Peyer's patch (tissue), 4 donors: ENCODE results near the gene COX6A2.
"Not testable (repeated sequence)": the region's sequence is repeated elsewhere in the genome, so short reads cannot be mapped to it uniquely, and the experiment has no call there.

Experiments used
- POLR2A ChIP-seq, 2 donors: fragments of 450-650 bp; IDR thresholded peaks; one replicate each; pipeline ENCODE4 v1.5.1; 2017; ENCODE audit warnings: antibody characterized with exemption in 2 of 2, mild to moderate bottlenecking in 2 of 2, moderate library complexity in 2 of 2
- TF ChIP-seq, protein P1 (sequence below), 6 experiments: fragments of 450-650 bp in 4 of 6; fragments of 200-600 bp in 2 of 6; sonication (generic) in 1 of 6; IDR thresholded peaks; one replicate each; pipeline ENCODE4 v1.5.1; 2017 to 2019; ENCODE audit warnings: antibody characterized with exemption in 6 of 6, mild to moderate bottlenecking in 3 of 6, moderate library complexity in 1 of 6

DNA sequence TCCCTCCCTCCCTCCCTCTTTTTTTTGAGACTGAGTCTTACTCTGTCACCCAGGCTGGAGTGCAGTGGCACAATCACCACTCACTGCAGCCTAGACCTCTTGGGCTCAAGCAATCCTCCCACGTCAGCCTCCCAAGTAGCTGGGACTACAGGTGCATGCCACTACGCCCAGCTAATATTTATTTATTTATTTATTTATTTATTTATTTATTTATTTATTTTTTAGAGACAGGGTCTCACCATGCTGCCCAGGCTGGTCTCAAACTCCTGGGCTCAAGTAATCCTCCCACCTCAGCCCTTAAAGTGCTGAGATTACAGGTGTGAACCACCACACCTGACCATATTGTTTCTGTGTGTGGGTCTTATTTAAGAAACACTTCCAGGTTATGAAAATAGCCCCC is 11.1 kb downstream of the COX6A2 start:
- TF ChIP-seq POLR2A (IDR thresholded peaks at IDR 0.05), result not testable (repeated sequence)
- TF ChIP-seq, protein P1, sequence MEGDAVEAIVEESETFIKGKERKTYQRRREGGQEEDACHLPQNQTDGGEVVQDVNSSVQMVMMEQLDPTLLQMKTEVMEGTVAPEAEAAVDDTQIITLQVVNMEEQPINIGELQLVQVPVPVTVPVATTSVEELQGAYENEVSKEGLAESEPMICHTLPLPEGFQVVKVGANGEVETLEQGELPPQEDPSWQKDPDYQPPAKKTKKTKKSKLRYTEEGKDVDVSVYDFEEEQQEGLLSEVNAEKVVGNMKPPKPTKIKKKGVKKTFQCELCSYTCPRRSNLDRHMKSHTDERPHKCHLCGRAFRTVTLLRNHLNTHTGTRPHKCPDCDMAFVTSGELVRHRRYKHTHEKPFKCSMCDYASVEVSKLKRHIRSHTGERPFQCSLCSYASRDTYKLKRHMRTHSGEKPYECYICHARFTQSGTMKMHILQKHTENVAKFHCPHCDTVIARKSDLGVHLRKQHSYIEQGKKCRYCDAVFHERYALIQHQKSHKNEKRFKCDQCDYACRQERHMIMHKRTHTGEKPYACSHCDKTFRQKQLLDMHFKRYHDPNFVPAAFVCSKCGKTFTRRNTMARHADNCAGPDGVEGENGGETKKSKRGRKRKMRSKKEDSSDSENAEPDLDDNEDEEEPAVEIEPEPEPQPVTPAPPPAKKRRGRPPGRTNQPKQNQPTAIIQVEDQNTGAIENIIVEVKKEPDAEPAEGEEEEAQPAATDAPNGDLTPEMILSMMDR (IDR thresholded peaks at IDR 0.05), result not testable (repeated sequence)
